ENCODE data around the gene CLEC2B.

CLEC2B gene

DNA sequence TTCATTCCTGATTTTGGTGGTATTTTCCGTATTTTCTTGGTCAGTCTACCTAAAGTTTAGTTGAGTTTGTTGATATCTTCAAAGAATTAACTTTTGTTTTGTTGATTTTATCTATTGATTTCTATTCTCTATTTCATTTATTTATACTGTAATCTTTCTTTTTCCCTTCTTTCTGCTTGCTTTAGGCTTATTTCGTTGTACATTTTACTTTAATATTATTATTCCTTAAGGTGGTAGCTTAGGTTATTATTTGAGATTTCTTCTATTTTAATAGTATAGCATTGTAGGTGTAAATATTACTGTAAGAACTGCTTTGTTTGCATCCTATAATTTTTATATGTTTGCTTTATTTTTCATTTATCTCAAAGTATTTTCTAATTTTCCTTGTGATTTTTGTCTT, 63.3 kb downstream of the CLEC2B start:
- no peak for DNase-seq
